IPS DF 6.9 (cell line): ENCODE results near the gene IL10.

ENCODE experiments used
- DNase-seq: peaks from one replicate; pipeline ENCODE4 v3.0.0-alpha.2; 2013; ENCODE audit warnings: low read depth, low spot score
- H3K27ac ChIP-seq: one replicate; pipeline ENCODE4 v1.5.1; 2013; ENCODE audit warnings: low read length, control low read depth
- H3K27me3 ChIP-seq: 2 replicates; pipeline ENCODE4 v1.6.1; 2013; ENCODE audit warnings: mild to moderate bottlenecking, low read length; ENCODE audit not compliant: control insufficient read depth, insufficient read depth
- H3K36me3 ChIP-seq: 2 replicates; pipeline ENCODE4 v1.6.1; 2013; ENCODE audit warnings: low read length; ENCODE audit not compliant: control insufficient read depth, insufficient read depth
- H3K4me1 ChIP-seq: 2 replicates; pipeline ENCODE4 v1.6.1; 2013; ENCODE audit warnings: low read length; ENCODE audit not compliant: control insufficient read depth, insufficient read depth
- H3K4me3 ChIP-seq: 2 replicates; pipeline ENCODE4 v1.5.1; 2013; ENCODE audit warnings: mild to moderate bottlenecking, low read length
- H3K9me3 ChIP-seq: 2 replicates; pipeline ENCODE4 v1.6.1; 2013; ENCODE audit warnings: low read length, inconsistent platforms; ENCODE audit not compliant: control insufficient read depth, insufficient read depth
- WGBS: extraction: QIAGEN DNeasy Blood & Tissue Kit; methylation state at CpG from one replicate; pipeline ENCODE4 v1.1.7; 2013; ENCODE audit warnings: mixed read lengths, missing lambda C conversion rate; ENCODE audit not compliant: insufficient read length, insufficient coverage; 5-methylcytosine and 5-hydroxymethylcytosine counted together

IL10 gene

DNA sequence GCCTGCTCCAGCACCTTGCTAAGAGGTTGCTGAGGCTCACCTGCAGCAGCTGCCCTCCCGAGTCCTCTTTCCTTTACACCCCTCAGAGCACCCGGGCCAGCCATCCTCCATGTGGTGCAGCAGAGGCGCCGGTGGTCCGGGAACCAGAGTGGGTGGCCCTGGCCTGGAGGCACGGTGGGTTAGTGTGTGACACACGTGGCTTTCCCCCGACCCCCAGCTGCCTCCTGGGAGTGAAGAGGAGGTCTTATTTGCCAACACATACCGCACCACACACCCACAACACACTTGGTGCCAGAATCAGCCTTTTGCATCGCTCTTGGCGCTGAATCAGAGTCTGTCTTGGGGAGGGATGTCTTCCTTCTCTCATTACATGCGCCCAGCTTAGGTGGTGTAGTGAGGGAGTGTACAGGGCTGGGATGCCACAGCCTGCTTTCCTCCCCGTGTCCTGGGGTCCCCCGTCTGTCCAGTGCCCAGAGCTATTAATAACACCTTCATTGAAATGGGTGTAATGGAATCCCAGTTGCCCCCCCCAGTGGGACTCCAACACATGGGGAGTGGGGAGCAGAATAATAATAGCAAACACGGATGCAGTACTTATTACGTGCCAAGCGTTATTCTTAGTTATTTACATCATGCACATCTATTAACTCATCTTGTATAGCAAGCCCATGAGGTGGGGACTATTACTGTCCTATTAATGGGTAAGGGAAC is 49.4 kb downstream of the IL10 start:
- DNase-seq: no peak
- no peak overlapping the region for H3K27ac ChIP-seq

DNA sequence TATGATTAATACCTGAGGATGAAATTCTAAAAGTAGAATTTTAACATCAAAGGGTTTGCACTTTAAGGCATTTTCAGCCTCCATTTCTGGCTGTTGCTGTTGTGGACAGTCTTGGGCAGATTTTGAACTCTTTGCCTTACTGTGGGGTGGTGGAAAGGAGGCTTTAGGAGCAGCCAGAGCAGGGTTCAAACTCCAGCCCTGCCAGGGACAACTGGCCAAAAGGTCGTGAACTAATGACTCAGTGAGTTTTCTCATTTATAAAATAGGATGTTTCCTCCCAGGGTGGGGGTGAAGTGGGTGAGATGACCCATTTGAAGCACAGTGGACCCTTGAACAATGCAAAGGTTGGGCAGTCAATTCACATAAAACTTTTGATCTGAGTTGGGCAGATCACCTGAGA is 50.8 kb downstream of the IL10 start:
- no CpG with 5 or more reads among the region's 1 CpG for whole genome bisulfite sequencing
- H3K4me1 ChIP-seq: peaks cover 7% of the 10 kb centered on the region; the same call in 1 of the 2 replicates

More for the DNA sequence above, 49.4 kb downstream of the IL10 start:
- Histone ChIP-seq H3K4me1 (peaks cover 7% of the 10 kb centered on the region; the same call in 1 of the 2 replicates), H3K4me3 (no peak overlapping the region), H3K9me3 (no peaks in the 10 kb centered on the region), H3K27me3 (no peaks in the 10 kb centered on the region), H3K36me3 (no peaks in the 10 kb centered on the region)
- WGBS: no CpG with 5 or more reads among the region's 17 CpGs

DNA sequence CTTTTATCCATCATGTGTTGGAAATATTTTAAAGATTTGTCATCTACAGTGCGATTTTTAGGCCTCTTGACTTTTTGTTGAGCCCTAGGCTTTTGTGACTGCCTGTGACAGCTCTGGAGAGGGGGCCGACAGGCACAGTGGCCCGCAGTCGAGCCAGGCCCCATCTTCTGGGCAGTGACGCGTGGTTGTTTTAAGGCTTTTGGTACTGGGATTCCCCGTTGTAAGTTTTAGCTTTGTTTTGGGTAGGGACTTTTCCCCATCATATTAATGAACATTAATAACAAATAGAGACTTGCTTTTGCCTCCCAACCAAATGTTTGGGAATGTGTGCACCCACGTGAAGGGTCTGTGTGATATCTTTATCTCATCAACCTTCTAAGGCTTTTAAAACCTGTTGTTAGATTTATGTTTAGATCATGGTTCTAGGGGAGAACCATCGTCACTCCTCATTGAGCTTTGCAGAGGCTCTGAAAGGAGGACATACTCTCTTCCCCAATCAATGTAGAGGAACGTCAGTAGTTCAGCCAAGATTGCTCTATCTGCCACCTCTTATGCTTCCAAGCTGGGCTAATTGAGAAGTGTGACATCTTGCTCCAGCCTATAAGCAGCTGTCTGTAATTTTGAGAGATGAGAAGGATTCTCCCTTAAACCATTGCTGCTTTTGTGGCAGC is 53.0 kb downstream of the IL10 start:
- Histone ChIP-seq H3K36me3 (no peaks in the 10 kb centered on the region), H3K9me3 (no peaks in the 10 kb centered on the region), H3K27ac (no peak overlapping the region), H3K27me3 (no peaks in the 10 kb centered on the region), H3K4me1 (peaks cover 7% of the 10 kb centered on the region; the same call in 1 of the 2 replicates), H3K4me3 (no peak overlapping the region)
- WGBS: no CpG with 5 or more reads among the region's 10 CpGs
- no peak for DNase-seq

More for the DNA sequence above, 50.8 kb downstream of the IL10 start:
- no peak for DNase-seq
- Histone ChIP-seq H3K36me3 (no peaks in the 10 kb centered on the region), H3K4me3 (no peak overlapping the region), H3K27ac (no peak overlapping the region), H3K9me3 (no peaks in the 10 kb centered on the region), H3K27me3 (no peaks in the 10 kb centered on the region)

DNA sequence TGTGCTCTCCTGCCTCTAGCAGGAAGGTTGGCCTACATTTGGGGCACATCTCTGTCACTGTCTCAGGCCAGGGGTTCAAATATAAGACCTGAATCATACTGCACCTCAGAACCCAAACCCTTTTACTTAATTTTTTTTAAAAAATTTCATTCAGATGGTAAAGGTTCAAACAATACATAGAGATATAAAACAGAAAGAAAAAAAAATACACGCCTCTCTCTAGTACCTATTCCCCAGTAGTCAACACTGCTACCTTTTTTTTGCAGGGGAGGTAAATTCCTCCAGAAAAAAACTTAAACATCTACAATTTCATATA is 54.7 kb downstream of the IL10 start:
- Histone ChIP-seq H3K27me3 (no peaks in the 10 kb centered on the region), H3K27ac (no peak overlapping the region), H3K4me1 (no peaks in the 10 kb centered on the region), H3K9me3 (no peaks in the 10 kb centered on the region), H3K36me3 (no peaks in the 10 kb centered on the region), H3K4me3 (no peak overlapping the region)
- no peak for DNase-seq
- no CpG with 5 or more reads among the region's 1 CpG for WGBS
